Activated CD4-positive, alpha-beta T cell treated with anti-CD3 and anti-CD28 coated beads, Interleukin-2, amount 10 ng/mL, durations not matched to agents 7 days and 5 days (primary cell): ENCODE results near the gene COX4I2. TPM values are rescaled to one million over a fixed set of nuclear protein-coding genes. Genes with fewer than 3 reads are reported as not detected.
"Not testable (repeated sequence)": the region's sequence is repeated elsewhere in the genome, so short reads cannot be mapped to it uniquely, and the experiment has no call there.

Source experiments
- CTCF ChIA-PET: fragments of 350-600 bp; sonication (Branson Sonifier 250); formaldehyde crosslinking; loops from one replicate; lab custom pipeline; 2021; ENCODE audit warnings: antibody characterized with exemption; lab: Charles Lee
- POLR2A ChIA-PET: fragments of 350-600 bp; sonication (Branson Sonifier 250); formaldehyde crosslinking; loops from one replicate; lab custom pipeline; 2021; ENCODE audit warnings: antibody characterized with exemption; lab: Charles Lee
- DNase-seq: peaks from one replicate; pipeline ENCODE4 v3.0.0-alpha.2; 2020
- H3K27ac Mint-ChIP-seq: one replicate; pipeline ENCODE4 v1.8.0; 2021; ENCODE audit warnings: mild to moderate bottlenecking, moderate library complexity, mixed read lengths
- H3K27me3 Mint-ChIP-seq: one replicate; pipeline ENCODE4 v1.8.0; 2021; ENCODE audit warnings: mixed read lengths
- H3K36me3 Mint-ChIP-seq: one replicate; pipeline ENCODE4 v1.8.0; 2021; ENCODE audit warnings: low read depth, mixed read lengths
- H3K4me1 Mint-ChIP-seq: one replicate; pipeline ENCODE4 v1.8.0; 2021; ENCODE audit warnings: mixed read lengths
- H3K4me3 Mint-ChIP-seq: one replicate; pipeline ENCODE4 v1.8.0; 2021; ENCODE audit warnings: mild to moderate bottlenecking, moderate library complexity, mixed read lengths
- H3K9me3 Mint-ChIP-seq: one replicate; pipeline ENCODE4 v1.8.0; 2021; ENCODE audit warnings: mixed read lengths
- total RNA-seq, 2 experiments: library from RNA; stranded (reverse); gene quantifications; one replicate each; pipeline ENCODE4 v1.2.3, GENCODE V29; 2021

COX4I2 gene
- total RNA-seq, 2 experiments from 2014 or later: not detected

GRCh38 chr20:31602779-31603441, 34.8 kb upstream of the COX4I2 start:
- ChIA-PET CTCF (interaction anchor here (0.6 to 5.9 kb wide), 8 partner anchors 9 to 121 kb away, joined by 3 to 53 read pairs (median 16); partner anchors contain the start of gene BCL2L1), POLR2A (interaction anchor here (1.8 kb wide), 1 partner anchor 30 kb away, joined by 9 read pairs; no protein-coding TSS in a partner anchor)
- Mint-ChIP-seq H3K27ac (peak overlapping the region; percentile 66), H3K9me3 (no peaks in the 10 kb centered on the region), H3K36me3 (no peaks in the 10 kb centered on the region), H3K27me3 (peaks cover 40% of the 10 kb centered on the region), H3K4me1 (peaks cover 29% of the 10 kb centered on the region), H3K4me3 (peak overlapping the region; percentile 37)
- peak; percentile 55 for DNase-seq

GRCh38 chr20:31603822-31604566, 33.7 kb upstream of the COX4I2 start:
- Mint-ChIP-seq H3K4me1 (peaks cover 29% of the 10 kb centered on the region), H3K27ac (peak overlapping the region; percentile 33), H3K9me3 (no peaks in the 10 kb centered on the region), H3K4me3 (peak overlapping the region; percentile 84), H3K36me3 (no peaks in the 10 kb centered on the region), H3K27me3 (peaks cover 46% of the 10 kb centered on the region)
- ChIA-PET POLR2A (interaction anchor here (1.8 kb wide), 1 partner anchor 31 kb away, joined by 9 read pairs; no protein-coding TSS in a partner anchor), CTCF (interaction anchor here (1.1 to 5.9 kb wide), 9 partner anchors 8 to 120 kb away, joined by 3 to 53 read pairs (median 15); partner anchors contain the start of gene BCL2L1)
- DNase-seq: peak; percentile 85

- Mint-ChIP-seq H3K36me3 (no peaks in the 10 kb centered on the region), H3K27ac (peak overlapping the region; percentile 33), H3K4me1 (peaks cover 29% of the 10 kb centered on the region), H3K27me3 (peaks cover 46% of the 10 kb centered on the region), H3K4me3 (peak overlapping the region; percentile 84), H3K9me3 (no peaks in the 10 kb centered on the region)
- no peak for DNase-seq
- POLR2A ChIA-PET: interaction anchor here (1.8 kb wide), 1 partner anchor 32 kb away, joined by 9 read pairs; no protein-coding TSS in a partner anchor
- CTCF ChIA-PET: interaction anchor here (0.6 to 5.9 kb wide), 11 partner anchors 8 to 119 kb away, joined by 3 to 53 read pairs (median 13); partner anchors contain the start of gene BCL2L1
These were observed 33.1 kb upstream of the COX4I2 start for GRCh38 chr20:31604567-31605030.

GRCh38 chr20:31605031-31605901, 32.4 kb upstream of the COX4I2 start, which contains the start of gene ID1:
TSS of gene ID1 (plus strand) at chr20:31605289. CDS start at chr20:31605388, 99 bp downstream.
- H3K36me3 Mint-ChIP-seq: no peaks in the 10 kb centered on the region
- DNase-seq: peak; percentile 92
- H3K9me3 Mint-ChIP-seq: no peaks in the 10 kb centered on the region
- ChIA-PET POLR2A (interaction anchor here (0.5 to 1.8 kb wide), 3 partner anchors 28 to 32 kb away, joined by 3 to 9 read pairs (median 7); no protein-coding TSS in a partner anchor), CTCF (interaction anchor here (0.6 to 5.9 kb wide), 11 partner anchors 7 to 118 kb away, joined by 3 to 53 read pairs (median 13); partner anchors contain the start of gene BCL2L1)
- peaks cover 46% of the 10 kb centered on the region for H3K27me3 Mint-ChIP-seq
- peaks cover 29% of the 10 kb centered on the region for H3K4me1 Mint-ChIP-seq
- H3K4me3 Mint-ChIP-seq: peak within 1 kb of the TSS; percentile 84
- H3K27ac Mint-ChIP-seq: peak within 1 kb of the TSS; percentile 61

- DNase-seq: no peak
- POLR2A ChIA-PET: interaction anchor here (1.0 kb wide), 1 partner anchor 33 kb away, joined by 7 read pairs; no protein-coding TSS in a partner anchor
- peak overlapping the region; percentile 10 for H3K27ac Mint-ChIP-seq
- H3K4me3 Mint-ChIP-seq: peak overlapping the region; percentile 84
- CTCF ChIA-PET: interaction anchor here (0.6 to 8.1 kb wide), 9 partner anchors 29 to 117 kb away, joined by 3 to 282 read pairs (median 15); partner anchors contain the start of gene BCL2L1
- no peaks in the 10 kb centered on the region for H3K36me3 Mint-ChIP-seq
- peaks cover 31% of the 10 kb centered on the region for H3K4me1 Mint-ChIP-seq
- peaks cover 45% of the 10 kb centered on the region for H3K27me3 Mint-ChIP-seq
- H3K9me3 Mint-ChIP-seq: no peaks in the 10 kb centered on the region
These were observed 31.6 kb upstream of the COX4I2 start for GRCh38 chr20:31605902-31606803.

- Mint-ChIP-seq H3K4me3 (peak overlapping the region; percentile 84), H3K4me1 (peaks cover 31% of the 10 kb centered on the region), H3K9me3 (no peaks in the 10 kb centered on the region), H3K36me3 (no peaks in the 10 kb centered on the region), H3K27ac (no peak overlapping the region), H3K27me3 (peaks cover 45% of the 10 kb centered on the region)
- ChIA-PET POLR2A (no interaction called here), CTCF (interaction anchor here (1.2 to 8.1 kb wide), 4 partner anchors 30 to 117 kb away, joined by 4 to 282 read pairs (median 5); a partner anchor contains a TSS)
- no peak for DNase-seq
These were observed 30.7 kb upstream of the COX4I2 start for GRCh38 chr20:31606804-31607639.

GRCh38 chr20:31607640-31608250, 30.0 kb upstream of the COX4I2 start:
- no peak overlapping the region for H3K27ac Mint-ChIP-seq
- no peaks in the 10 kb centered on the region for H3K36me3 Mint-ChIP-seq
- H3K4me1 Mint-ChIP-seq: peaks cover 27% of the 10 kb centered on the region
- no peak overlapping the region for H3K4me3 Mint-ChIP-seq
- CTCF ChIA-PET: interaction anchor here (1.0 to 8.1 kb wide), 5 partner anchors 30 to 116 kb away, joined by 3 to 282 read pairs (median 4); a partner anchor contains a TSS
- POLR2A ChIA-PET: no interaction called here
- no peaks in the 10 kb centered on the region for H3K9me3 Mint-ChIP-seq
- DNase-seq: no peak
- H3K27me3 Mint-ChIP-seq: peaks cover 40% of the 10 kb centered on the region

- DNase-seq: no peak
- H3K27me3 Mint-ChIP-seq: peaks cover 39% of the 10 kb centered on the region
- H3K36me3 Mint-ChIP-seq: no peaks in the 10 kb centered on the region
- CTCF ChIA-PET: interaction anchor here (1.0 to 8.1 kb wide), 4 partner anchors 30 to 116 kb away, joined by 3 to 282 read pairs (median 4); a partner anchor contains a TSS
- no peak overlapping the region for H3K27ac Mint-ChIP-seq
- H3K4me3 Mint-ChIP-seq: no peak overlapping the region
- H3K4me1 Mint-ChIP-seq: peaks cover 24% of the 10 kb centered on the region
- POLR2A ChIA-PET: no interaction called here
- no peaks in the 10 kb centered on the region for H3K9me3 Mint-ChIP-seq
These were observed 29.3 kb upstream of the COX4I2 start for GRCh38 chr20:31608251-31608945.

GRCh38 chr20:31612271-31612640, 25.5 kb upstream of the COX4I2 start:
- H3K4me1 Mint-ChIP-seq, H3K36me3 Mint-ChIP-seq, H3K4me3 Mint-ChIP-seq, DNase-seq, H3K9me3 Mint-ChIP-seq, H3K27ac Mint-ChIP-seq: not testable (repeated sequence)
- peaks cover 15% of the 10 kb centered on the region for H3K27me3 Mint-ChIP-seq
- ChIA-PET CTCF (interaction anchor here (0.6 to 8.1 kb wide), 45 partner anchors 9 to 161 kb away, joined by 3 to 282 read pairs (median 6); partner anchors contain the start of genes BCL2L1, HM13 and ID1), POLR2A (interaction anchor here (1.5 kb wide), 1 partner anchor 39 kb away, joined by 8 read pairs; no protein-coding TSS in a partner anchor)
